T-helper 17 cell (primary cell): Measurements from ENCODE around the gene ZBTB9. TPM values are rescaled to one million over a fixed set of nuclear protein-coding genes. Genes with fewer than 3 reads are reported as not detected.

Experiments
- ATAC-seq: fragments of 150-1000 bp; cut with Tn5 transposase; 2 replicates; pipeline ENCODE4 v1.10.0; 2021; ENCODE audit warnings: mild to moderate bottlenecking, moderate library complexity
- DNase-seq, 3 donors: peaks; one replicate each; pipeline versions ENCODE4 v3.0.0 to v3.0.0-alpha.2; 2020 to 2021
- H3K9me3 ChIP-seq: one replicate; pipeline ENCODE4 v1.7.0; 2013; ENCODE audit warnings: low read length, mild to moderate bottlenecking; ENCODE audit not compliant: control insufficient read depth, poor library complexity, severe bottlenecking
- H3K27ac Mint-ChIP-seq: one replicate; pipeline ENCODE4 v1.8.0; 2022; ENCODE audit warnings: mild to moderate bottlenecking, moderate library complexity, mixed read lengths
- H3K27me3 Mint-ChIP-seq: one replicate; pipeline ENCODE4 v1.8.0; 2022; ENCODE audit warnings: mixed read lengths
- H3K36me3 Mint-ChIP-seq: one replicate; pipeline ENCODE4 v1.8.0; 2022; ENCODE audit warnings: low read depth, mixed read lengths
- H3K4me1 Mint-ChIP-seq: one replicate; pipeline ENCODE4 v1.8.0; 2022; ENCODE audit warnings: mild to moderate bottlenecking, mixed read lengths
- H3K4me3 Mint-ChIP-seq: one replicate; pipeline ENCODE4 v1.8.0; 2022; ENCODE audit warnings: mild to moderate bottlenecking, moderate library complexity, mixed read lengths
- total RNA-seq, 4 donors: library from RNA in 2 of 4; stranded (reverse) in 2 of 4; gene quantifications; one replicate each; pipeline ENCODE4 v1.2.3 and lab custom pipeline; 2022 to 2026

Gene ZBTB9
- total RNA-seq, 2 donors from 2014 or later, result 3.9 to 4.4 TPM

DNA sequence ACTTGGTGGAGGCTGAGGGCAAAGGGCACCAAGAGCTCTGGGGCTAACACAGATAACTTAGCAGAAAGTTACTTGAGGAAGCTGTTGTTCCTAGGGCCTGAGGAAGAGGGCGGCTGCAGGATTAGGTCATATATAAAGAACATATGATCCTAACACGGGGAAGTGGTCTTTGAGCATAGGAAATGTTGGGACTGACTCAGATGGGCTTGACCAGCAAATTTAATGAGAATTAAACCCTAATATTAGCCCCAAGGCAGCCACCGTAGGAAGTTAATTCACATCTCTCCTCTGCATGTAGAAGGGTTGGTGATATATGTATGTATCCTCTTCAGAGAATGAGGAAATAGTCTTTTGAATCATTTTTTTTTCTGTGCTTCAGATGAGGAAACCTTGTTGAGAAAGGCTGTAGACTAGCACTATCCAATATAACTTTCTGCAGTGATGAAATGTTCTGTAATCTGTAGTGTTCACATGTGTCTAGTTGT lies 9.2 kb upstream of the ZBTB9 start:
- Mint-ChIP-seq H3K27me3 (no peaks in the 10 kb centered on the region), H3K4me3 (no peak overlapping the region), H3K4me1 (peaks cover 20% of the 10 kb centered on the region), H3K36me3 (peaks cover 7% of the 10 kb centered on the region), H3K27ac (peak overlapping the region; percentile 71)
- DNase-seq (no peak), ATAC-seq (peak; percentile 10)
- H3K9me3 ChIP-seq, result no peaks in the 10 kb centered on the region

DNA sequence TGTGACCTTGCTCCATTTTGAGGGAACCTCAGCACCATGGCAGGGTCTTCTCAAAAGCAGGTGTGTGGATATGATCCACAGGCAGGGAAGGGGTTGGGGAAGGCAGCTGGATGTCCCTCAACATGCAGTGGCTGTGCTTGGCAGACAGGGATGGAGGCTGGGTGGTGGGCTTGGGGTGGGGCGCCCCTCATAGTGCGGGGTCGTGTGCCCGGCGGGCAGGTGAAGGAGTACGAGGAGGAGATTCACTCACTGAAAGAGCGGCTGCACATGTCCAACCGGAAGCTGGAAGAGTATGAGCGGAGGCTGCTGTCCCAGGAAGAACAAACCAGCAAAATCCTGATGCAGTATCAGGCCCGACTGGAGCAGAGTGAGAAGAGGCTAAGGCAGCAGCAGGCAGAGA lies 8.0 kb upstream of the ZBTB9 start:
- Mint-ChIP-seq H3K36me3 (peaks cover 6% of the 10 kb centered on the region), H3K27ac (peak overlapping the region; percentile 87), H3K27me3 (no peaks in the 10 kb centered on the region), H3K4me3 (no peak overlapping the region), H3K4me1 (peaks cover 20% of the 10 kb centered on the region)
- H3K9me3 ChIP-seq, result no peaks in the 10 kb centered on the region
- ATAC-seq, result no peak
- DNase-seq, result no peak

DNA sequence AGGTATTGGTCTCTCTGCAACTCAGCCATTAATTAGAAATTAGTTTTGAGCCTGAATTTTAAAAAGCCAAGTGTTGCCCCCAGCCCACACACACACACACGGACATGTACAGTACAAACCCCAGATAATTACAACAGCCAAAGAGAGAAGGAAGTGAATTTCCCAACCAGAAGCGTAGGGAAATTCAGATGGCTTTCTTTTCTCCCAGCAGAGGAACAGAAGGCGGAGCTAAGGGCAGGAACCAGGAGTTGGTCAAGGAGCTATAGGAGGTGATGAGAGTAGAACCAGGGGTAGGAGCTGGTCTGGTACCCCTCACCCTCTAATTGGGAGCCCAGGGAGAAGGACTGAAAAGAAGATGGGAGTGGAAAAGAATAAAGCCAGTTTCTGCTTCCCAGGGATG lies 3.9 kb upstream of the ZBTB9 start:
- H3K36me3 Mint-ChIP-seq, result peaks cover 2% of the 10 kb centered on the region
- peak overlapping the region; percentile 87 for H3K27ac Mint-ChIP-seq
- H3K9me3 ChIP-seq, result no peaks in the 10 kb centered on the region
- H3K4me3 Mint-ChIP-seq, result no peak overlapping the region
- no peaks in the 10 kb centered on the region for H3K27me3 Mint-ChIP-seq
- DNase-seq, result no peak
- no peak for ATAC-seq
- H3K4me1 Mint-ChIP-seq, result peaks cover 33% of the 10 kb centered on the region

DNA sequence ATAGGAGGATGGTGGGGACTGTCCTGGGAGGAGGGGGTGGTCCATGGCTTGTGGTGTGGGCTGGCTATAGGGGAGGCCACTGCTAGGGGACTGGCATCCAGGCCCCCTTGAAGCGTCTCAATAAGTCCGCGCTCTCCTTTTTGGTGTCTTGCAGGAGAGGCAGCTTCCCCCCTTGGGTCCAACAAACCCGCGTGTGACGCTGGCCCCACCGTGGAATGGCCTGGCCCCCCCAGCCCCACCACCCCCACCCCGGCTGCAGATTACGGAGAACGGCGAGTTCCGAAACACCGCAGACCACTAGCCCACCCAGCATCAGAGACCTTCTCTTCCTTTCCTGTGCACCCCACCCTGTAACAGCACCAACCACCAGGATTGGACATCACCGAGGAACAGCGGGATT lies 2.8 kb upstream of the ZBTB9 start:
- peaks cover 39% of the 10 kb centered on the region for H3K4me1 Mint-ChIP-seq

DNA sequence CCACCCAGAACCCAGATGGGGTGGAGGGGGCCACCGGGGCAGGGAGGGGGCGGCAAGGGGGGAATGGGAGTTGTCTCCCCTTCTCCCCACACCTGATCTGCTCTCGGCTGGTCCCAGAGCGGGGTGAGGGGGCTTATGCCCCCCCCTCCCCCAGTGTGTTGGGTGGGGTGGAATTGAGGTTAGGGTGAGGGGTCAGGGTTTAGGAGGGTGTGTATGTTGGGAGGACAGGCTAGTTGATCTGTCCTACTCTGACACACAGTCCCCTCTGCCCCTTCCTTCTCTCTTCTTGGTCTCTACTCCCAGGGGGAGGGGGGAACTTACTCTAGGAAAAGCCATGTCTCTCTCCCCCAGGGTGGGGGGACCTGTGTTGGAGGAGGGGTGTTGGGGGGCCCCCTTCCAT lies 1.9 kb upstream of the ZBTB9 start:
- peak overlapping the region; percentile 93 for H3K27ac Mint-ChIP-seq
- H3K4me1 Mint-ChIP-seq, result peaks cover 39% of the 10 kb centered on the region
- DNase-seq (no peak), ATAC-seq (no peak)
- no peaks in the 10 kb centered on the region for H3K9me3 ChIP-seq
- H3K27me3 Mint-ChIP-seq, result no peaks in the 10 kb centered on the region
- H3K36me3 Mint-ChIP-seq, result no peaks in the 10 kb centered on the region
- no peak overlapping the region for H3K4me3 Mint-ChIP-seq

More for the DNA sequence above, 2.8 kb upstream of the ZBTB9 start:
- H3K4me3 Mint-ChIP-seq, result no peak overlapping the region
- peak overlapping the region; percentile 93 for H3K27ac Mint-ChIP-seq
- H3K9me3 ChIP-seq, result no peaks in the 10 kb centered on the region
- H3K27me3 Mint-ChIP-seq, result no peaks in the 10 kb centered on the region
- peaks cover 2% of the 10 kb centered on the region for H3K36me3 Mint-ChIP-seq
- ATAC-seq, result no peak
- no peak for DNase-seq

DNA sequence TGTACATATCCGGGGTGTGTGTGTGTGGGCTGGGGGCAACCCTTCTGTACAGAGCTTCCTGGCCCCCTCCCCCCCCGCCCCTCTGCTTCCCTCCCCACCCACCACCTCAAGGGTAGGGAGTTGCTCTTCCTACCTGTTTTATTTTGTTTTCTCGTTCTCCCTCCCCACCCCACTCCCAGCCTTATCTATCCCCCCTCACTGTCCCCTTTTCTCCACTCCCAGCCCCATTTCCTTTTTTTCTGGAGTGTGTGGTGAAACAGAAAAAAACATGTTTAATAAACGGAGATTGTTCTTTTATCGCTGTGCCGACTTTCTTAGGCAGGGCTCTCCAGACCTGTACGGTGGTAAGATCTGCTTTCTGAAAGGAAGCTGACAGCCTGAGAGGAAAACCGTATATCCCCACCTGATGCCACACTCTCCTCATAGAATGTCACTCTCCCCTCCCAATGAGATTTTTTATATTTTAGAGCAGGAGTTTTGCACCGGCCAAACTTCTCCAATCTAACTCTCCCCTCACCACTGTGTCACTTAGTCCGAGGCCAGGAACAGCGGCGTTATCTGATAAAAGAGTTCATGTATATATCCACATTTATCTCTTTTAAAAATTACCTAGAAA lies 875 bp upstream of the ZBTB9 start:
- peak overlapping the region; percentile 93 for H3K27ac Mint-ChIP-seq
- H3K27me3 Mint-ChIP-seq, result no peaks in the 10 kb centered on the region
- H3K4me1 Mint-ChIP-seq, result peaks cover 32% of the 10 kb centered on the region
- no peaks in the 10 kb centered on the region for H3K9me3 ChIP-seq
- H3K4me3 Mint-ChIP-seq, result peak overlapping the region; percentile 97
- ATAC-seq, result no peak
- no peaks in the 10 kb centered on the region for H3K36me3 Mint-ChIP-seq
- no peak for DNase-seq

DNA sequence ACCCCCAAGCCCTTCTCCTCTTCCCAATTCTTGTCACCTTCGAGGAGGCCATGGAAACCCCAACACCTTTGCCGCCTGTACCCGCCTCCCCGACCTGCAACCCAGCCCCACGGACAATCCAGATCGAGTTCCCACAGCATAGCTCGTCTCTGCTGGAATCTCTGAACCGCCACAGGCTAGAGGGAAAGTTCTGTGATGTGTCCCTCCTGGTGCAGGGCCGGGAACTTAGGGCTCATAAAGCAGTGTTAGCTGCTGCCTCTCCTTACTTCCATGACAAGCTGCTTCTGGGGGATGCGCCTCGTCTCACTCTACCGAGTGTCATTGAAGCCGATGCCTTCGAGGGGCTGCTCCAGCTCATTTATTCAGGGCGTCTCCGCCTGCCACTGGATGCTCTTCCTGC lies 675 bp downstream of the ZBTB9 start:
- DNase-seq (no peak), ATAC-seq (no peak)
- Mint-ChIP-seq H3K27me3 (no peaks in the 10 kb centered on the region), H3K27ac (peak overlapping the region; percentile 93), H3K4me3 (peak overlapping the region; percentile 97), H3K4me1 (peaks cover 32% of the 10 kb centered on the region), H3K36me3 (no peaks in the 10 kb centered on the region)
- no peaks in the 10 kb centered on the region for H3K9me3 ChIP-seq

DNA sequence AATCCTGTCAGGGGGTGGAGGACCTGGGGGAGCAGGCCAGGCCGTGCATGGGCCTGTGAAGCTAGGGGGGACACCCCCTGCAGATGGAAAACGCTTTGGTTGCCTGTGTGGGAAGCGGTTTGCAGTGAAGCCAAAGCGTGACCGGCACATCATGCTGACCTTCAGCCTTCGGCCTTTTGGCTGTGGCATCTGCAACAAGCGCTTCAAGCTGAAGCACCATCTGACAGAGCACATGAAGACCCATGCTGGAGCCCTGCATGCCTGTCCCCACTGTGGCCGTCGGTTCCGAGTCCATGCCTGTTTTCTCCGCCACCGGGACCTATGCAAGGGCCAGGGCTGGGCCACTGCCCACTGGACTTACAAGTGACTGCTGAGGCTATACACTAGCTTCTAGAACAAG lies 1.8 kb downstream of the ZBTB9 start:
- Mint-ChIP-seq H3K4me1 (peaks cover 29% of the 10 kb centered on the region), H3K27me3 (no peaks in the 10 kb centered on the region), H3K4me3 (no peak overlapping the region), H3K36me3 (no peaks in the 10 kb centered on the region), H3K27ac (no peak overlapping the region)
- no peaks in the 10 kb centered on the region for H3K9me3 ChIP-seq
- ATAC-seq (no peak), DNase-seq (no peak)

DNA sequence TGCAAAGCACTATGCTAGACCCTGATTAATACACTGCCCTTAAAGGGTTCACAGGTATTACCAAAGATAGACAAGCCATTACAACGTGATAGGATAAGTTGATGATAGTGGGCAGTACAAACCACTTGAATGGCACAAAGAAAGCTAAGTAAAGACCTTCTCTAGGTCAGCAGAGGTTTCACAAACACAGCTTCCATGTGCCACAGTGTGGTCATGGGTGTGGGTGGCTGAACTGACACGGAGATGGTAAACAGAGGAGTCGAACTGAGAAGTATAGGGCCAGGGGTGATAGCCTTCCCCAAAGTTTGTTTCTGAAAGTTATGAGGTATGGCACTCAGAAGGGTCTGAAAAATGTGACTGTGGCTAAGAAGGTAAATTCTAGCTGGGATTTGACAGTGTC lies 4.3 kb downstream of the ZBTB9 start:
- Mint-ChIP-seq H3K4me3 (no peak overlapping the region), H3K36me3 (no peaks in the 10 kb centered on the region), H3K27ac (no peak overlapping the region), H3K4me1 (peaks cover 21% of the 10 kb centered on the region), H3K27me3 (peaks cover 7% of the 10 kb centered on the region)
- H3K9me3 ChIP-seq, result no peaks in the 10 kb centered on the region
- no peak for ATAC-seq
- no peak for DNase-seq

DNA sequence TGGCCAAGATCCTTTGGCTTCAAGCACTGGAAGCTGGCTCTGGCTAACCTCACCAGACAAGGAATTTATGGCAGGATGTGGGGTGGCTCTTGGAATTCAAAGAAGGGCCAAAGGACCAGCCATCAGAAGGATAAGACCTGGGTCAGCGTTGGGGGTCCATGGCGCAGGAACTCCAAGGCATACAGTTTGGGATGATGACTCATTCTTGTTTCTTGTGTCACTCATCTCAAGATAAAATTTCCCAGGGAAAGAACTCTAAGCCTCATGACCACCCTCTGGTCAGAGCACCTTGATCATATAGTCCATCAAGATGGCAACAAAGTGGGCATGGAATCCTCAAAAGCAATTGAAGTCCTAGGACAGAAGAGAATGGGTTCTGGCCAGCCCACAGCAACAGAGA lies 4.8 kb downstream of the ZBTB9 start:
- Mint-ChIP-seq H3K4me3 (no peak overlapping the region), H3K27ac (no peak overlapping the region), H3K4me1 (peaks cover 21% of the 10 kb centered on the region), H3K27me3 (peaks cover 10% of the 10 kb centered on the region), H3K36me3 (no peaks in the 10 kb centered on the region)
- DNase-seq, result no peak
- ATAC-seq, result no peak
- no peaks in the 10 kb centered on the region for H3K9me3 ChIP-seq

DNA sequence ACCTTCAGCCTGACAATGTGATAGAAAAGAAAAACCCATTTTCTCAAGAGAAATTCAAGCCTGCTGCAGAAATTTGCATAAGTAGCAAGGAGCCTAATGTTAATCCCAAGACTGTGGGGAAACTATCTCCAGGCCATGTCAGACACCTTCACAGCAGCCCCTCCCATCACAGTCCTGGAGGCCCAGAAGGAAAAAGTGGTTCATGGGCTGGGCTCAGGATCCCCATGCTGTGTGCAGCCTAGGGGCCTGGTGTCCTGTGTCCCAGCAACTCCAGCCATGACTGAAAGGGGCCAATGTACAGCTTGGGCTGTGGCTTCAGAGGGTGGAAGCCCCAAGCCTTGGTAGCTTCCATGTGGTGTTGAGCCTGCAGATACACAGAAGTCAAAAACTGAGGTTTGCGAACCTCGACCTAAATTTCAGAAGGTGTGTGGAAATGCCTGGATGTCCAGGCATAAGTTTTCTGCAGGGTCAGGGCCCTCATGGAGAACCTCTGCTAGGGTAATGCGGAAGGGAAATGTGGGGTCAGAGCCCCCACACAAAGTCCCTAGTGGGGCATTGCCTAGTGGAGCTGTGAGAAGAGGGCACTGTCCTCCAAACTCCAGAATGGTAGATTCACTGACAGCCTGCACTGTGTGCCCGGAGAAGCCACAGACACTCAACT lies 11.8 kb downstream of the ZBTB9 start:
- H3K36me3 Mint-ChIP-seq, result no peaks in the 10 kb centered on the region
- no peak overlapping the region for H3K27ac Mint-ChIP-seq
- H3K27me3 Mint-ChIP-seq, result peaks cover 10% of the 10 kb centered on the region

DNA sequence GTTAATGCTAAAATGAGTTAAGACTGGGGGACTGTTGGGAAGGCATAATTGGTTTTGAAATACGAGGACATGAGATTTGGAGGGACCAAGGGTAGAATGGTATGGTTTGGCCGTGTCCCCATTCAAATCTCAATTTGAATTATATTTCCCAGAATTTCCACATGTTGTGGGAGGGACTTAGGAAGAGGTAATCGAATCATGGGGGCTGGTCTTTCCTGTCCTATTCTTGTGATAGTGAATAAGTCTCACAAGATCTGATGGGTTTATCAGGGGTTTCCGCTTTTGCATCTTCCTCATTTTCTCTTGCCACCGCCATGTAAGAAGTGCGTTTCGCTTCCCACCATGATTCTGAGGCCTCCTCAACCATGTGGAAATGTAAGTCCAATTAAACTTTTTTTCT lies 12.7 kb downstream of the ZBTB9 start:
- no peaks in the 10 kb centered on the region for H3K36me3 Mint-ChIP-seq
- H3K4me3 Mint-ChIP-seq, result no peak overlapping the region
- no peak for DNase-seq
- H3K9me3 ChIP-seq, result no peaks in the 10 kb centered on the region
- H3K27ac Mint-ChIP-seq, result no peak overlapping the region
- H3K4me1 Mint-ChIP-seq, result peaks cover 2% of the 10 kb centered on the region
- ATAC-seq, result no peak
- H3K27me3 Mint-ChIP-seq, result peaks cover 10% of the 10 kb centered on the region

More for the DNA sequence above, 11.8 kb downstream of the ZBTB9 start:
- ATAC-seq (no peak), DNase-seq (no peak)
- H3K4me3 Mint-ChIP-seq, result no peak overlapping the region
- no peaks in the 10 kb centered on the region for H3K9me3 ChIP-seq
- H3K4me1 Mint-ChIP-seq, result peaks cover 2% of the 10 kb centered on the region

DNA sequence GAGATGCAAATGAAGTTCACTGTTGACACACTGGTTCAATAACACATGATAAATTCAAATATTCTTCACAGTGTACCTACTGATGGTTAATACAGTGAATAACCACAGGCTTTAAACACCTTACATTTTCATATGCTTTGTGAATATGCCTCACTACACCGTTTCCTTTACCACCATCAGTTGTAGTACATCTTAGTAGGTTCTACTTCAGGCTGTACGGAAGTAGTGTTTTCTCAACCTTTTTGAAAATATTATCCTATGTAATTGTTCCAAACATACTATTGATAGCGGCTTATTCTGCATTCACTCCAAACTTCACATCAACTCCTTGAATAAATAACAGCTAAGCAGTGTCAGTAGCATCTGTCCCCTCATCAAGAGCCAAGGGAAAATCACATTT lies 15.3 kb downstream of the ZBTB9 start:
- Mint-ChIP-seq H3K36me3 (peaks cover 2% of the 10 kb centered on the region), H3K4me1 (no peaks in the 10 kb centered on the region), H3K4me3 (no peak overlapping the region), H3K27me3 (no peaks in the 10 kb centered on the region), H3K27ac (no peak overlapping the region)
- no peak for DNase-seq
- ATAC-seq, result no peak
- H3K9me3 ChIP-seq, result no peaks in the 10 kb centered on the region

DNA sequence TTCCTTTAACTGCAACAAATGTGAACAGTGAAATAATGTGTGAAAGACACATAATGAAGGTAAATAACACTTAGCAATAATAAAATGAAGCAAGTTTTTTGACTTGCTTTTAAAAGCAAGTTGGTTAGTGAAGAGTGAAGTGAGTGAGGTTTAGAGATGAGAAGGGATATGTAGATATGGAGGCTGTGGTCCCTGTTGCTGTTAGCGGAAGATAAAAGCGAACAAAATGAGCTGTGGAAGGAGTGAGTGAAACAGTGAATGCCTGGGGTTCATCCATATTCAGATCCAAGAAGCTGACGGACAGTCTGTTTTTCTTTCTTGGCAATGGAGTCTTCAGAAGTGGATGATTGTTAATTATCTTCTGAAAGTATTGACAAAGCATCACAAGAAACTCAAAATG lies 23.5 kb downstream of the ZBTB9 start:
- Mint-ChIP-seq H3K36me3 (peaks cover 2% of the 10 kb centered on the region), H3K27ac (no peak overlapping the region), H3K27me3 (peaks cover 5% of the 10 kb centered on the region), H3K4me3 (no peak overlapping the region), H3K4me1 (peaks cover 4% of the 10 kb centered on the region)
- H3K9me3 ChIP-seq, result no peaks in the 10 kb centered on the region
- ATAC-seq (no peak), DNase-seq (no peak)
